Lower leg skin (tissue), 3 donors: ENCODE measurements around the gene COQ4.

Experiments used
- CTCF ChIP-seq, 3 donors: fragments of 450-650 bp; IDR thresholded peaks; one replicate each; pipeline ENCODE4 v1.5.1; 2016; ENCODE audit warnings: antibody characterized with exemption in 3 of 3, mild to moderate bottlenecking in 3 of 3, moderate library complexity in 2 of 3
- POLR2A ChIP-seq, 2 donors: fragments of 450-650 bp; IDR thresholded peaks; one replicate each; pipeline ENCODE4 v1.6.1; 2016 to 2017; ENCODE audit warnings: antibody characterized with exemption in 2 of 2, mild to moderate bottlenecking in 1 of 2, moderate library complexity in 1 of 2

GRCh38 chr9:128276574-128277270 lies 45.9 kb upstream of the COQ4 start:
- TF ChIP-seq CTCF (IDR thresholded peaks at IDR 0.05): no peak
- no peak for TF ChIP-seq POLR2A (IDR thresholded peaks at IDR 0.05)
